GM18861 (cell line): Measurements from ENCODE around the gene DGKA.

Experiments
- ATAC-seq: cut with Tn5 transposase; IDR thresholded peaks from one replicate; pipeline ENCODE4 v1.9.1; 2021; ENCODE audit not compliant: unreplicated experiment

The DGKA gene

GRCh38 chr12:55931317-55931779 lies 386 bp downstream of the DGKA start:
- ATAC-seq = no peak

GRCh38 chr12:55931780-55932550 lies 1.0 kb downstream of the DGKA start:
- no peak for ATAC-seq

- no peak for ATAC-seq
These were observed 1.6 kb downstream of the DGKA start for GRCh38 chr12:55932551-55932910.

DNA sequence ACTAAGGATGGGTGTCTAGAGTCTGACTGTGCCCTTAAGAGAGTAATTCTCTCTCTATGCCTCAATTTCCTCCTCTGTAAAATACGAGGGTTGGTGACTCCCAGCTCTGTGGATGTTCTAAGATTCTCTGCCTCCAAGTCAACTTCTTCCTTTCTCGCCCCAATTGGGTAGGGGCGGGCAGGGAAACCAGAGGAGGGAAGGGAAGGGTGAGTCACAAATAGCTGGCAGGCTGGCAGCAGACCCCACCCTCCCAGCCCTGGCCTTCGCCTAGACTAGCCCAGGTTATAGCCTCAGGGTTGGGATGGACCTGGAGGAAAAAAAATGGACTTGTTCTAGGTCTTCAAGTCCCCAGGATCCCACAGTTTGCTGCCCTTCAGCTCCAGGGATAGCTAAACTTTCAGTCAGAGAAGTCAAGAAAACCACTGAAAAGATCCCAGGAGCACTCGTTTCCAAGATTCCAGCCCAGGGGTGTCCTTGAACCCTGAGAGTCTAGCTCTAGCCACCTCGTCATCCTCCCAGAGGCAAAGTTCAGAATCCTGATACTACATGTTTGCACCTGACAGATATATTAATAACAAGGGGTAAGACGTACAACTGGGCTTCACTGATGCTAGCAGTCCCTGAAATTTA lies 2.3 kb downstream of the DGKA start:
- ATAC-seq = no peak

DNA sequence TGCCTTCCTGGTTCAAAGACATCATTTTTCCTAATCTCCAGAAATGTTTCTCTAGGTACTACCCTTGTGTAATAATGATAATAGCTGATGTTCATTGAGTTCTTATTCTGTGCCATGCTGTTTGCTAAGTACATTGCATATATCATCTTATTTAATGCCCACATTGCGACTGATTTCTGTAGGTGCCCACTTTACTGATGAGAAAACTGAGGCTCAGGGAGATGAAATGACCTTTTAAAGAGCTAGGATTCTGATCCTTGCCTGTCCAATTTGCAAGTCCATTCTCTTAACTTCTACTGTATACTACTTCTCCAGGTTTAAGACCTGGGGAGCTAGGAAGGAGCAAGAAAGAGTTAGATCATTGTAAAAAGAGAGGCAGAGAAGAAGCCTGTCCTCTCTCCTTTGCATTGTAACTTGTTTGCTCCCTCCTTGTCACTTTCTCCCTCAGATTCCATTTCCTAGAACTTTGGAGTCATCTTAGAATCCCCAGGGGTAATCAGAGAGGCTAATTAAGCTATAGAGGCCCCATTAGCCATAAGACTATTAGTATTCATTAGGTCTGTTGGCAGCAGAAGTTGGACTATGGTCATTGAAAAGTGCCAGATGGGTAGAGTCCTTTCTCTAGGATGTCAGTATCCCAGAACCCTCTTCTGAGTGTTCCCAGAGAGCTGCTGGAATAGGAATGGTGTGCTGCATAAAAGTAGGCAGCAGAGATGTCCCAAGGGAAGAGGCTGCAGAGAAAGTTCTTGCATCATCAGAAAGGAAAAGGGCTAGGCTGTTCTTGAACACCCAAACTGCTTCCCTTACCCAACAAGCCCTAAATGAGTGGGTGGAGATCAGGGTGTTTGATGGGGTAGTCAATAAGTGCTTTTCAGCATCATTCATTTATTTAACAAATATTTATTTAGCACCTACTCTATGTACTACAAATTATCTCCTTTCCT lies 3.1 kb downstream of the DGKA start:
- no peak for ATAC-seq

GRCh38 chr12:55934773-55935172 lies 3.8 kb downstream of the DGKA start:
- no peak for ATAC-seq

DNA sequence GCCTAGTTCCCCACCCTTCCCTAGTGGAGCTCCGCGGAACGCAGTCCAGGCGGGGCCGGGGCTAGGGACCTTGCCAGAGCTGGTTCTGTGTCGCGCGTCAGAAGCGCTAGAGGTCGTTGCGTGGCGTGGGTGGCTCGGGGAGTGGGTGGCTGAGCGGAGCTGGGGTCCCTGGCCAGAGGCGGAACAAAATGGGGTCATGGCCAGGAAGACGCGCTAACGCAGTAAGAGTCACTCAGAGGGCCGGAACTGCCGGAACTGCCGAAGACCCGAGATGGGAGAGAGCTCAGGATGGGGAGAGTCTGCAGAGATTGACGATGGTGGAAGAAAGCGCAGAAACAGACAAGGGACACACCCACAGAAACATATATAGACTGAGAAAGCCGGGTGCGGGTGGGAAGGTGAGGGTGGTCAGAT lies 4.8 kb downstream of the DGKA start:
- no peak for ATAC-seq

DNA sequence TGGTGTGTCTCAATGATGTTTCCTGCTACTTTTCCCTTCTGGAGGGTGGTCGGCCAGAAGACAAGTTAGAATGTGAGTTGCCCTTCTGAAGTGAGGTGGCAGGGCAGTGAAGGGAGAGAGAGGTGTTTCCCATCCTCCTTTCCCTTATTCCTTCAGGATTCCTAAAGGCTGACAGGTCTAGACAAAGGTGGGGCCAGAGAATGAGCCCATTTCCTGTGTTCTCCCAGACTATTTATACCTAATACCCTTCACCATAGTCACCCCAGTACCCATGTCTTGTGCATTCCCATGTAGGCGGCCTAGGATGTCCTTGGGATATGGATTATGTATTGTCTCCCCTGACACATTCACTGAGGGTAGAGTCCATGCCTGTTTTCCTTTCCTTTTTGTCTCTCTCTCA lies 7.0 kb downstream of the DGKA start:
- no peak for ATAC-seq

DNA sequence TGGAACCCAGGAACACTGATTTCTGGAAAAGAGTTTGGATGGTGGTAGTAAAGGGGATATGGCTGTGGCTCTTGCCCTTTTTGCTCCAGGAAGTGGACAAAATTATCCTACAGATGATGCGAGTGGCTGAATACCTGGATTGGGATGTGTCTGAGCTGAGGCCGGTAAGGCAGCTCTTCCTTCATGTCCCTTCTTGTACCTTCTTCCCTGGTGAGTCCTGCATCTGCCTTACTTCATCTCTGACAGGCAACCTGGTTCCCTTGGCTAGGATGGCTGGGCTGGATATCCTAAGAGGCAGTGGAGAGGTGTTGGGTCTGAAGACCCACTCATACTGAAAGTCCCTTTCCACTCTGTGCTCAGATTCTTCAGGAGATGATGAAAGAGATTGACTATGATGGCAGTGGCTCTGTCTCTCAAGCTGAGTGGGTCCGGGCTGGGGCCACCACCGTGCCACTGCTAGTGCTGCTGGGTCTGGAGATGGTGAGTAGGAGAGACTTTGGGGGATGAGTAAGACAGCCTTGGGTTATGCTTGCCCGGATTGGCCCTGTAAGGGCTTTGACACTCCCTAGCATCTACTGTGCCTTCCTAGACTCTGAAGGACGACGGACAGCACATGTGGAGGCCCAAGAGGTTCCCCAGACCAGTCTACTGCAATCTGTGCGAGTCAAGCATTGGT lies 8.0 kb downstream of the DGKA start:
- ATAC-seq = no peak

DNA sequence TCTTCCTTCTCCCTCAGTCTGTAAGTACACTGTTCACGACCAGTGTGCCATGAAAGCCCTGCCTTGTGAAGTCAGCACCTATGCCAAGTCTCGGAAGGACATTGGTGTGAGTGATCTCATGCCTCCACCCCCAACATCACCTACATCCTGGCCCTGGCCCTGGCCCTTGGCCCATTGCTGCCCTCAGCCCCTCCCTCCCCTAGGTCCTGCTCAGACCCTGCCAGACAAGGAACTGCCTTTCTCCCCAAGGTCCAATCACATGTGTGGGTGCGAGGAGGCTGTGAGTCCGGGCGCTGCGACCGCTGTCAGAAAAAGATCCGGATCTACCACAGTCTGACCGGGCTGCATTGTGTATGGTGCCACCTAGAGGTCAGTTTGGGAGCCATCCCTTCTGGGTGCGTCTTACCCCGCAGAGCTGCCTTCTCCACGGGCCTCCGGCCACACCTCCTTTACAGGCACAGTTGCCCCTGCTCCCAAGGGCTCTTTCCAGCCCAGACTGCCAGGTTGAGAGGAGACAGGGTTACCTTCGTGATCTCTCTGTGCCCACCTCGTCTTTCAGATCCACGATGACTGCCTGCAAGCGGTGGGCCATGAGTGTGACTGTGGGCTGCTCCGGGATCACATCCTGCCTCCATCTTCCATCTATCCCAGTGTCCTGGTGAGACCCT lies 9.2 kb downstream of the DGKA start:
- ATAC-seq = peak; percentile 93

DNA sequence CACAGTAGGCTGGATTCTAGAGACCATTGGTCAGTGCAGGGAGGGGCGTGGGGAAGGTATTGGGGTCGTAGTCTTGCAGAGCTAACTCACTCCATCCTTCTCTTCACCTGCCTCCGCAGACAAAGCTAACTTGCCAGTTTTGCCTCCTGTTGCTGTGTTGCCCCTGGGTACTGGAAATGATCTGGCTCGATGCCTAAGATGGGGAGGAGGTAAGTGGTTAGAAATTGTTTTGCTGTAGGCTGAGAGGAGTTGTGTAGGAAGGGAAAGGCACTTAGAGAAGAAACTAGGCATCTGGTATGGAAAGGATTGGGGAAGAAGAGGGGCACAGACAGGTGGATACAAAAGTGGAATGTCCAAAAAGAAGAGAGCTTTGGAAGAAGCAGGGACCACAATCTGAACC lies 11.1 kb downstream of the DGKA start:
- no peak for ATAC-seq

DNA sequence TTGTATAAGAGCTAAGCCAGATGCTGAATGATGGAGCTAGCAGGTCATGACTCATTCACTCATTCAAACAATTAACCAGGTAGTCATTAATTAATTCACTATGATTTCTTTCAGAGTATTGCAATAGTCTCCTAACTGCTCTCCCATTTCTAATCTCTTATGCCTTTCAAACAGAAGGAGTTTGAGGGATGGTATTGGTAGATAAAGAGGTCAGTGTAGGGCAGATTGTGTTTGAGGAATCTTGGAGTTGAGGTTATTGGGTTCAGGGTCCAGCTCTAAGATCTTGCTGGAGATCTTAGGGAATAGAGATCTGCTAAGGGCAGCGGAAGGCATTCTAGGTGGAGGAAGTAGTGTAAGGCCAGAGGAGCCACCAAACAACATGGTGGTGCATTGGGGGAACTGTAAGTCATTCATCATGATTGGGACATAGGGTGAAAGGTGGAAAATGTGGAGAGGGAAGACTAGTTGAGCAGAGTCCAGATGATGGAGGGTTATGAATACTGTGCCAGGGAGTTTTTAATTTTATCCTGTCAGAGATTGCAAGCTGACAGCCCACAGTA lies 11.7 kb downstream of the DGKA start:
- ATAC-seq = no peak

GRCh38 chr12:55946553-55946952 lies 15.6 kb downstream of the DGKA start:
- ATAC-seq = no peak

- ATAC-seq = no peak
These were observed 24.4 kb downstream of the DGKA start for GRCh38 chr12:55955344-55955743.

- no peak for ATAC-seq
These were observed 25.0 kb downstream of the DGKA start for GRCh38 chr12:55955800-55956508.

- no peak for ATAC-seq
These were observed 26.3 kb downstream of the DGKA start for GRCh38 chr12:55957106-55957859.

- no peak for ATAC-seq
These were observed 32.8 kb downstream of the DGKA start for GRCh38 chr12:55963760-55964159.

- ATAC-seq = no peak
These were observed 34.3 kb downstream of the DGKA start for GRCh38 chr12:55965240-55965639.

DNA sequence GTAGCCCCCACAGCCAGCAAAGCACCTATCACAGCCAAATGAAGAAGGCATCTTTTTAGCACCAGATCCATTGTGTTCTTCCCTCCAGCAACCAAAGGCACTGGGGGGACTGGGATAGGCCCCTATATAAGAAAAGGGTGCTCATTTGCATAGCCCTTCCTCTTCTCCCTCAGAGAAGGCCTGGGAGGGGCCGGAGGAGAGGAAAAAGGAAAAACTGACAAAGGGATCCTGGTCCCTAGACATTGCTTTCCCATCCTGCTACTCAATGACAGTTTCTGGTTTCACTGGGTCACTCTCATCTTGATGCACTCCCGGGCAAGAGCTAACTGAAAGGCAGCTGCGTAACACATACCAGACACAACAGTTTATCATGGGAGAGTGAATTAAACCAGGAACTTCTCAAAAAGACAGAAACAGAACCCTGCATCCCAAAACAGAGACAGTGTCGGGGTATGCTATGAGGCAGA lies 35.0 kb downstream of the DGKA start, which contains the start of gene PMEL:
PMEL (minus strand) TSS at position 102 of the 467 bp plus-strand sequence; CDS start at position 71, 31 bp downstream.
- peak; percentile 5 for ATAC-seq
